CD14-positive monocyte (primary cell): Measurements from ENCODE around the gene CFHR1. TPM values are rescaled to one million over a fixed set of nuclear protein-coding genes. Genes with fewer than 3 reads are reported as not detected.

Source experiments
- DNase-seq, 3 donors: peaks; one replicate each; pipeline ENCODE4 v3.0.0-alpha.2; 2011 to 2022
- H2AFZ ChIP-seq: 2 replicates; pipeline ENCODE4 v1.6.0; 2012; ENCODE audit warnings: mild to moderate bottlenecking, low read depth, low read length, inconsistent platforms; ENCODE audit not compliant: insufficient read depth, poor library complexity, severe bottlenecking
- H3K27ac ChIP-seq, 2 donors: 1 replicate in 1 of 2; 2 replicates in 1 of 2; pipeline ENCODE4 v1.5.1; 2012 to 2013; ENCODE audit warnings: low read length in 2 of 2, control low read depth in 1 of 2, inconsistent platforms in 1 of 2, low read depth in 1 of 2, mild to moderate bottlenecking in 1 of 2
- H3K27me3 ChIP-seq, 2 donors: one replicate each; pipeline versions ENCODE4 v1.6.0 to v1.6.1; 2011 to 2013; ENCODE audit warnings: low read length in 2 of 2; ENCODE audit not compliant: control insufficient read depth in 2 of 2, insufficient read depth in 2 of 2
- H3K36me3 ChIP-seq, 2 donors: replicated peaks in 1 of 2; 1 replicate in 1 of 2; 2 replicates in 1 of 2; pipeline versions ENCODE4 v1.5.1 to v1.6.1; 2012 to 2013; ENCODE audit warnings: low read length in 2 of 2, control low read depth in 1 of 2, inconsistent platforms in 1 of 2, mild to moderate bottlenecking in 1 of 2; ENCODE audit not compliant: insufficient read depth in 2 of 2, control insufficient read depth in 1 of 2
- H3K4me1 ChIP-seq, 2 donors: 1 replicate in 1 of 2; 2 replicates in 1 of 2; pipeline versions ENCODE4 v1.5.1 to v1.6.1; 2012 to 2013; ENCODE audit warnings: low read length in 2 of 2, control low read depth in 1 of 2, inconsistent platforms in 1 of 2, mild to moderate bottlenecking in 1 of 2, moderate library complexity in 1 of 2; ENCODE audit not compliant: insufficient read depth in 2 of 2, control insufficient read depth in 1 of 2
- H3K4me2 ChIP-seq: replicated peaks from 2 replicates; pipeline ENCODE3; 2012; ENCODE audit warnings: low read length, moderate library complexity, mild to moderate bottlenecking; ENCODE audit not compliant: poor library complexity, severe bottlenecking; ENCODE audit errors: extremely low read depth
- H3K4me3 ChIP-seq, 3 experiments: fragments of 200-600 bp in 1 of 3; sonication (generic) in 1 of 3; replicated peaks in 1 of 3; 1 replicate in 2 of 3; 2 replicates in 1 of 3; pipeline ENCODE4 v1.5.1; 2011 to 2013; ENCODE audit warnings: low read length in 3 of 3, mild to moderate bottlenecking in 3 of 3, control low read depth in 2 of 3, low read depth in 2 of 3, inconsistent platforms in 1 of 3, moderate library complexity in 1 of 3
- H3K79me2 ChIP-seq: 2 replicates; pipeline ENCODE4 v1.6.0; 2012; ENCODE audit warnings: mild to moderate bottlenecking, control low read depth, inconsistent platforms, low read length, moderate library complexity; ENCODE audit not compliant: insufficient read depth
- H3K9ac ChIP-seq: 2 replicates; pipeline ENCODE4 v1.6.0; 2017; ENCODE audit warnings: low read length, mild to moderate bottlenecking; ENCODE audit not compliant: insufficient read depth, poor library complexity, severe bottlenecking
- H3K9me3 ChIP-seq, 2 donors: replicated peaks in 1 of 2; 1 replicate in 1 of 2; 2 replicates in 1 of 2; pipeline versions ENCODE4 v1.5.1 to v1.6.1; 2012 to 2013; ENCODE audit warnings: low read length in 2 of 2, control low read depth in 1 of 2; ENCODE audit not compliant: control insufficient read depth in 1 of 2, insufficient read depth in 1 of 2
- H4K20me1 ChIP-seq: 2 replicates; pipeline ENCODE4 v1.6.0; 2012; ENCODE audit warnings: mild to moderate bottlenecking, low read length, control low read depth, moderate library complexity; ENCODE audit not compliant: insufficient read depth
- H3K27ac Mint-ChIP-seq, 7 donors: one replicate each; pipeline ENCODE4 v1.8.0; 2020; ENCODE audit warnings: mild to moderate bottlenecking in 7 of 7, mixed read lengths in 7 of 7, moderate library complexity in 6 of 7, inconsistent platforms in 2 of 7
- H3K27me3 Mint-ChIP-seq, 3 donors: one replicate each; pipeline ENCODE4 v1.8.0; 2021 to 2022; ENCODE audit warnings: low read depth in 3 of 3, mild to moderate bottlenecking in 3 of 3, mixed read lengths in 3 of 3, moderate library complexity in 3 of 3, inconsistent platforms in 1 of 3
- H3K36me3 Mint-ChIP-seq, 2 donors: one replicate each; pipeline ENCODE4 v1.8.0; 2020; ENCODE audit warnings: mixed read lengths in 2 of 2, inconsistent platforms in 1 of 2, mild to moderate bottlenecking in 1 of 2
- H3K4me1 Mint-ChIP-seq: one replicate; pipeline ENCODE4 v1.8.0; 2020; ENCODE audit warnings: mild to moderate bottlenecking, mixed read lengths
- H3K4me3 Mint-ChIP-seq, 2 donors: one replicate each; pipeline ENCODE4 v1.8.0; 2020; ENCODE audit warnings: mild to moderate bottlenecking in 2 of 2, mixed read lengths in 2 of 2, moderate library complexity in 1 of 2
- H3K9me3 Mint-ChIP-seq, 7 donors: one replicate each; pipeline ENCODE4 v1.8.0; 2020 to 2022; ENCODE audit warnings: mixed read lengths in 7 of 7, mild to moderate bottlenecking in 6 of 7, moderate library complexity in 6 of 7, inconsistent platforms in 2 of 7
- CTCF ChIP-seq: fragments of 200-600 bp; IDR thresholded peaks from one replicate; pipeline ENCODE4 v1.8.0; 2022; ENCODE audit warnings: antibody characterized with exemption, mild to moderate bottlenecking
- WGBS: methylation state at CpG from one replicate; pipeline ENCODE4 v1.1.5; 2013; ENCODE audit warnings: missing lambda C conversion rate; ENCODE audit not compliant: insufficient coverage; 5-methylcytosine and 5-hydroxymethylcytosine counted together
- intact Hi-C, 2 donors: fragments of 100-400 bp; cut with micrococcal nuclease; formaldehyde crosslinking; loops; one replicate each; pipeline versions ENCODE4 v1.15.0 to v1.15.1; 2023
- polyA plus RNA-seq, 3 donors: library from polyadenylated mRNA; depleted of rRNA in 1 of 3; unstranded in 2 of 3; stranded (reverse) in 1 of 3; fragments of 300-500 nt in 2 of 3; fragments of >200 nt in 1 of 3; fragmentation: Illumina TruSeq in 2 of 3; gene quantifications; 1 replicate in 2 of 3; 2 replicates in 1 of 3; pipeline ENCODE4 v1.2.3, GENCODE V29; 2012 to 2021

The CFHR1 gene
- polyA plus RNA-seq, 3 donors: not detected

- H3K4me2 ChIP-seq: no peak overlapping the region
- H4K20me1 ChIP-seq: no peaks in the 10 kb centered on the region
- DNase-seq: no peak
- Mint-ChIP-seq H3K27ac (no peak overlapping the region), H3K27me3 (no peaks in the 10 kb centered on the region), H3K9me3 (peaks cover 2 to 13% (median 3%) of the 10 kb centered on the region in 7 donors), H3K36me3 (no peaks in the 10 kb centered on the region), H3K4me1 (no peaks in the 10 kb centered on the region), H3K4me3 (no peak overlapping the region)
- H3K4me1 ChIP-seq: no peaks in the 10 kb centered on the region
- H3K4me3 ChIP-seq: no peak overlapping the region
- no peak overlapping the region for H2AFZ ChIP-seq
- no peak overlapping the region for H3K9ac ChIP-seq
- no peaks in the 10 kb centered on the region for H3K36me3 ChIP-seq
- no peaks in the 10 kb centered on the region for H3K79me2 ChIP-seq
- peaks cover 0 to 3% of the 10 kb centered on the region in 2 donors for H3K9me3 ChIP-seq
- H3K27me3 ChIP-seq: no peaks in the 10 kb centered on the region
- no peak for TF ChIP-seq CTCF
- no peak overlapping the region for H3K27ac ChIP-seq
- intact Hi-C loops: no loop called here
- no CpG with 5 or more reads among the region's 2 CpGs for WGBS
Measured at GRCh38 chr1:196861429-196861828, 41.9 kb downstream of the CFHR1 start.

GRCh38 chr1:196866974-196867373 is 47.4 kb downstream of the CFHR1 start:
- H3K36me3 Mint-ChIP-seq: no peaks in the 10 kb centered on the region
- intact Hi-C loops: no loop called here
- H3K9me3 Mint-ChIP-seq: peaks cover 3 to 22% (median 8%) of the 10 kb centered on the region in 7 donors
- no peak overlapping the region for H2AFZ ChIP-seq
- H3K27ac Mint-ChIP-seq: no peak overlapping the region
- no peaks in the 10 kb centered on the region for H3K36me3 ChIP-seq
- no CpG with 5 or more reads among the region's 1 CpG for WGBS
- H3K4me1 ChIP-seq: no peaks in the 10 kb centered on the region
- H4K20me1 ChIP-seq: no peaks in the 10 kb centered on the region
- no peak overlapping the region for H3K4me3 ChIP-seq
- no peak overlapping the region for H3K4me2 ChIP-seq
- H3K9me3 ChIP-seq: peaks cover 9 to 19% of the 10 kb centered on the region in 2 donors
- H3K27me3 ChIP-seq: no peaks in the 10 kb centered on the region
- no peaks in the 10 kb centered on the region for H3K4me1 Mint-ChIP-seq
- H3K4me3 Mint-ChIP-seq: no peak overlapping the region
- H3K79me2 ChIP-seq: no peaks in the 10 kb centered on the region
- TF ChIP-seq CTCF: no peak
- DNase-seq: no peak
- no peaks in the 10 kb centered on the region for H3K27me3 Mint-ChIP-seq
- H3K27ac ChIP-seq: no peak overlapping the region
- no peak overlapping the region for H3K9ac ChIP-seq
